ENCODE measurements around the gene HSDL2. TPM values are rescaled to one million over a fixed set of nuclear protein-coding genes. Genes with fewer than 3 reads are reported as not detected.

HSDL2 gene
- polyA plus RNA-seq, 1 experiment, result 47.0 TPM

DNA sequence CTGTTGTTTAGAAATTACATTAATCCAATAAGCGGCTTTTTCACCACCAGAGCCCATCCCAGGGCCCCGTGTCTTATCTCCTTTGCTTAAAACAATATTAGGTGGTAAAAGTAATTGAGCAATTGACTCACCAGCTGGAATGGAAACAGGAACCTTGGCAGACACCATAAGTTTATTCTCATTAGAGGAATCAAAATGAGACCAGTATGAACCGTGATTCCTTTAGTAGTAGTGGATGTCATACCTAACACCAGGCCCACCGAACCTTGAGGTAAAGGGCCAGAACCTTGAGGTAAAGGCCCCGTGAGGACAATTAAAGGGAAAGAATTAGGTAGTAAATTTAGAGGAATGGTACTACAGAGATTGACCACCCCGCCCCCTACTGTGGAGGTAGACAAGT is 16.5 kb downstream of the HSDL2 start:
- no peaks in the 10 kb centered on the region for H3K27me3 ChIP-seq (ENCODE audit: control insufficient read depth, insufficient read depth, low read length)
- CTCF ChIA-PET, result no interaction called here
- DNase-seq (ENCODE audit: low read depth, low spot score), result no peak
- H3K27ac ChIP-seq (ENCODE audit: low read depth, low read length), result no peak overlapping the region
- TF ChIP-seq, protein P1, sequence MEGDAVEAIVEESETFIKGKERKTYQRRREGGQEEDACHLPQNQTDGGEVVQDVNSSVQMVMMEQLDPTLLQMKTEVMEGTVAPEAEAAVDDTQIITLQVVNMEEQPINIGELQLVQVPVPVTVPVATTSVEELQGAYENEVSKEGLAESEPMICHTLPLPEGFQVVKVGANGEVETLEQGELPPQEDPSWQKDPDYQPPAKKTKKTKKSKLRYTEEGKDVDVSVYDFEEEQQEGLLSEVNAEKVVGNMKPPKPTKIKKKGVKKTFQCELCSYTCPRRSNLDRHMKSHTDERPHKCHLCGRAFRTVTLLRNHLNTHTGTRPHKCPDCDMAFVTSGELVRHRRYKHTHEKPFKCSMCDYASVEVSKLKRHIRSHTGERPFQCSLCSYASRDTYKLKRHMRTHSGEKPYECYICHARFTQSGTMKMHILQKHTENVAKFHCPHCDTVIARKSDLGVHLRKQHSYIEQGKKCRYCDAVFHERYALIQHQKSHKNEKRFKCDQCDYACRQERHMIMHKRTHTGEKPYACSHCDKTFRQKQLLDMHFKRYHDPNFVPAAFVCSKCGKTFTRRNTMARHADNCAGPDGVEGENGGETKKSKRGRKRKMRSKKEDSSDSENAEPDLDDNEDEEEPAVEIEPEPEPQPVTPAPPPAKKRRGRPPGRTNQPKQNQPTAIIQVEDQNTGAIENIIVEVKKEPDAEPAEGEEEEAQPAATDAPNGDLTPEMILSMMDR (IDR thresholded peaks at IDR 0.05; ENCODE audit: low read depth, low read length), result no peak
- peaks cover 3% of the 10 kb centered on the region; the same call in 1 of the 2 replicates for H3K9me3 ChIP-seq (ENCODE audit: control insufficient read depth, insufficient read depth, low read length)
- POLR2A ChIA-PET, result no interaction called here
- no peak overlapping the region for H3K4me3 ChIP-seq (ENCODE audit: low read depth, low read length)

DNA sequence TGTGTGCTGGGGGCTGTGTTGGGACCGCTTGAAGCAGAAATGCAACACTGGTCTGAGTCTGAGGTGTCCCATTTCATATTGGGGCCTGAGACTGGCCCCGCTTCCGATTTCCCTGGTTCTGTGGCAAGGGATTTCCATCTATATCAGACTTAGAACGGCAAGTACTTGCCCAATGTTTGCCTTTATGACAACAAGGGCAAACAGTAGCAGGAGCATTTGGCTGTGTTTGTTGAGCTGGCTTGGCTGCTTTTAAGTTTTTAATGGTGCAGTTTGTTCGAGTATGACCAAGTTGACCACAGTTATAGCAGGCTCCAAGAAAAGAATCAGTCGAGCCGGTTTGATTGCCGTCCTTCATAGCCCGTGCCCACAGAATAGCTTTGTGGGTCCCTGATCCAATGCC is 17.0 kb downstream of the HSDL2 start:
- H3K9me3 ChIP-seq (ENCODE audit: control insufficient read depth, insufficient read depth, low read length), result peaks cover 3% of the 10 kb centered on the region; the same call in 1 of the 2 replicates
- POLR2A ChIA-PET, result no interaction called here
- H3K27me3 ChIP-seq (ENCODE audit: control insufficient read depth, insufficient read depth, low read length), result no peaks in the 10 kb centered on the region
- TF ChIP-seq, protein P1 (IDR thresholded peaks at IDR 0.05; ENCODE audit: low read depth, low read length), result no peak
- no peak overlapping the region for H3K4me3 ChIP-seq (ENCODE audit: low read depth, low read length)
- no peak overlapping the region for H3K27ac ChIP-seq (ENCODE audit: low read depth, low read length)
- CTCF ChIA-PET, result no interaction called here
- DNase-seq (ENCODE audit: low read depth, low spot score), result no peak

DNA sequence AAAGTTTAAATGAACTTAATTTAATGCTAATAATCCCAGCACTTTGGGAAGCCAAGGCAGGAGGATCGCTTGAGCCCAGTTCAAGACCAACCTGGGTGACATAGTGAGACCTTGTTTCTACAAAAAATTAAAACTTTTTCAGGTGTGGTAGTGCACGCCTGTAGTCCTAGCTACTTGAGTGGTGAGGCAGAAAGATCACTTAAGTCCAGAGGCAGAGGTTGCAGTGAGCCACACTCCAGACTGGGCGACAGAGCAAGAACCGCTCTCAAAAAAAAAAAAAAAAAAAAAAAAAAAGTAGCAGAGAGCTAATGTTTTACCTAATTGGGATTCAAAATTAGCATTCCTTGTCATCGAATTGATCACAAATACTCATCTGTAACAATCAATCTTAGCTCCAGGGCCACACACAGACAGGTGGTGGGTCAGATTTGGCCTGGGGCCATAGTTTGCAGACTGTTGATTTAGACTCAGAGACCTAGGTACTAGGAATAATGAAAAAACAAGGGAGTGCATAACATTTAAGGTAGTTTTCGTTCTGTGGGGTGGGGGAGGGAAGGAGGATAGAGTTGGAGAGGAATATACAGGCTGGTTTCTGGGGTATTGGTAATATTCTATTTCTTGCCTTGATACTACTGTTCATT is 21.4 kb downstream of the HSDL2 start:
- H3K27me3 ChIP-seq (ENCODE audit: control insufficient read depth, insufficient read depth, low read length), result no peaks in the 10 kb centered on the region
- no peak overlapping the region for H3K4me3 ChIP-seq (ENCODE audit: low read depth, low read length)
- DNase-seq (ENCODE audit: low read depth, low spot score), result no peak
- CTCF ChIA-PET, result interaction anchor here (0.6 kb wide), 1 partner anchor 22 kb away, joined by 4 read pairs; no protein-coding TSS in a partner anchor
- POLR2A ChIA-PET, result no interaction called here
- peaks cover 3% of the 10 kb centered on the region; the same call in 1 of the 2 replicates for H3K9me3 ChIP-seq (ENCODE audit: control insufficient read depth, insufficient read depth, low read length)
- TF ChIP-seq, protein P1 (IDR thresholded peaks at IDR 0.05; ENCODE audit: low read depth, low read length), result no peak
- no peak overlapping the region for H3K27ac ChIP-seq (ENCODE audit: low read depth, low read length)

DNA sequence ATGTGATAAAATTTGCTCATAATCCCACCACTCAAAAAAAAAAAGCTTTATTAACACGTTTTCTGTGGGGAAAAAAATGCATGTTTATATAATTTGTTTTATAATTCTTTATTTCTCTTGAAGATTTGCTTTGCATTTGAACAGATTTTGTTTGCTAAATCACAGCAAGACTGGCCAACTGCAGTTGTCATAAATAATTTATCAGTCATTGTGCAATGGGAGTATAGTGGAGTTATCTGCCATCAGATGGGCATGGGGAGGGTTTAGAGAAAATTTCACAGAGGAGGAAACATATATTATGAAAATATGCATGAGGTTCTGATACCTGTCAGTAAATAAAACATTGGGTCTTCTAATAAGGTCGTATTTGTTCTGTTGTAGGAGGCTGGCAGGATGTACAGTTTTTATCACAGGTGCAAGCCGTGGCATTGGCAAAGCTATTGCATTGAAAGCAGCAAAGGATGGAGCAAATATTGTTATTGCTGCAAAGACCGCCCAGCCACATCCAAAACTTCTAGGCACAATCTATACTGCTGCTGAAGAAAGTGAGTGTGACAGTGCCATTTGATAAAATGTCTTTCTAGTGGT is 23.8 kb downstream of the HSDL2 start:
- H3K27me3 ChIP-seq (ENCODE audit: control insufficient read depth, insufficient read depth, low read length), result no peaks in the 10 kb centered on the region
- H3K9me3 ChIP-seq (ENCODE audit: control insufficient read depth, insufficient read depth, low read length), result peaks cover 3% of the 10 kb centered on the region; the same call in 1 of the 2 replicates
- no peak overlapping the region for H3K27ac ChIP-seq (ENCODE audit: low read depth, low read length)
- no peak overlapping the region for H3K4me3 ChIP-seq (ENCODE audit: low read depth, low read length)
- POLR2A ChIA-PET, result no interaction called here
- CTCF ChIA-PET, result no interaction called here
- TF ChIP-seq, protein P1 (IDR thresholded peaks at IDR 0.05; ENCODE audit: low read depth, low read length), result no peak
- DNase-seq (ENCODE audit: low read depth, low spot score), result no peak

DNA sequence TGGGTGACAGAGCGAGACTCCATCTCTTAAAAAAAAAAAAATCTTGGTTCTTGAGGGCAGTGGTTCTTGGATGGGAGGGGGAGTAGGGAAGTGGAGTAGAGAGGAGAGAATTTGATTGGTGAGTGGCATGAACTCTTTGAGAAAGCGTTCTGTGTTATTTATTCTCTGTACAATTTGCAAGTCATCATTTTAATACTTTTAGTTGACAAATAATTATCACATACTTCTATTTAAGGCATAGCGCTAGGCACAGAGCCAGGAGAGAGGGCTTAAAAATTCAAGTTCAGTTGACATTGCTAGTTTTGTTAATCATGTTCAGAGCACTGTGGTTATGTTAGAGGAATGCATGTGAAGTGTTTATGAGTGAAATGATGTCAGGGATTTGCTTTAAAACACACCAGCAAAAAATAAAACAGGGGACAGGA is 24.6 kb downstream of the HSDL2 start:
- ChIA-PET POLR2A (no interaction called here), CTCF (no interaction called here)
- Histone ChIP-seq H3K4me3 (ENCODE audit: low read depth, low read length) (no peak overlapping the region), H3K9me3 (ENCODE audit: control insufficient read depth, insufficient read depth, low read length) (no peaks in the 10 kb centered on the region), H3K27me3 (ENCODE audit: control insufficient read depth, insufficient read depth, low read length) (no peaks in the 10 kb centered on the region), H3K27ac (ENCODE audit: low read depth, low read length) (no peak overlapping the region)
- DNase-seq (ENCODE audit: low read depth, low spot score), result no peak
- TF ChIP-seq, protein P1 (IDR thresholded peaks at IDR 0.05; ENCODE audit: low read depth, low read length), result no peak

Data from AG04450 (cell line).